HepG2 (cell line): ENCODE data around the gene TSHZ2. TPM values are rescaled to one million over a fixed set of nuclear protein-coding genes. Genes with fewer than 3 reads are reported as not detected.

Experiments used
- ATAC-seq: fragments of 200-7000 bp; cut with Tn5 transposase; 3 replicates; pipeline ENCODE4 v1.9.1; 2020; ENCODE audit warnings: mild to moderate bottlenecking, moderate library complexity
- BruUV-seq: library from RNA; stranded (reverse); fragments of 400-500 nt; replicated peaks from 2 replicates; lab custom pipeline; 2021; lab: Mats Ljungman, UMichigan
- CTCF ChIA-PET: fragments of 300-600 bp; formaldehyde crosslinking; extraction: SDS; loops from one replicate; lab custom pipeline; 2021; ENCODE audit warnings: low total read pairs, inconsistent platforms, low intra/inter-chr PET ratio; lab: Yijun Ruan, JAX
- POLR2A ChIA-PET: fragments of 350-600 bp; sonication (Branson Sonifier 250); formaldehyde crosslinking; loops from one replicate; lab custom pipeline; 2020; ENCODE audit warnings: antibody characterized with exemption, inconsistent platforms; lab: Yijun Ruan, JAX
- DNase-seq: peaks from one replicate; pipeline ENCODE4 v3.0.0-alpha.2; 2015; ENCODE audit warnings: low spot score
- FAIRE-seq: peaks from 3 replicates; lab custom pipeline; 2011; peaks lifted over from hg19 to GRCh38; lab: Jason Lieb, UNC
- H2AFZ ChIP-seq: one replicate; pipeline ENCODE4 v1.6.1; 2011; ENCODE audit warnings: low read length, inconsistent platforms
- H3K27ac ChIP-seq: fragments of 300-600 bp; 3 replicates; pipeline ENCODE4 v1.8.0; 2011; ENCODE audit warnings: mixed run types, mild to moderate bottlenecking, mixed read lengths, low read length, inconsistent platforms; ENCODE audit not compliant: insufficient read depth; ENCODE audit errors: extremely low read length
- H3K27me3 ChIP-seq, 2 experiments: fragments of 200-600 bp in 1 of 2; 2 replicates in 1 of 2; 3 replicates in 1 of 2; pipeline versions ENCODE4 v1.6.0 to v1.8.0; 2011; ENCODE audit warnings: low read length in 2 of 2, mild to moderate bottlenecking in 2 of 2, moderate library complexity in 2 of 2, inconsistent platforms in 1 of 2; ENCODE audit not compliant: insufficient read depth in 2 of 2, control insufficient read depth in 1 of 2
- H3K36me3 ChIP-seq, 2 experiments: fragments of 200-600 bp in 1 of 2; replicated peaks in 1 of 2; 2 replicates in 1 of 2; 3 replicates in 1 of 2; pipeline versions ENCODE4 v1.5.1 to v1.8.0; 2011; ENCODE audit warnings: low read length in 2 of 2, inconsistent platforms in 1 of 2; ENCODE audit not compliant: insufficient read depth in 2 of 2, control insufficient read depth in 1 of 2
- H3K4me1 ChIP-seq: 2 replicates; pipeline ENCODE4 v1.5.1; 2012; ENCODE audit warnings: low read length, inconsistent platforms; ENCODE audit not compliant: insufficient read depth
- H3K4me2 ChIP-seq: 2 replicates; pipeline ENCODE4 v1.6.0; 2011; ENCODE audit warnings: low read depth, low read length, inconsistent platforms
- H3K4me3 ChIP-seq, 3 experiments: fragments of 200-600 bp in 1 of 3; sonication (generic), shearing (Covaris generic) in 1 of 3; replicated peaks in 1 of 3; 2 replicates each; pipeline ENCODE4 v1.5.1; 2011 to 2016; ENCODE audit warnings: low read length in 3 of 3, inconsistent platforms in 2 of 3, low read depth in 2 of 3, mild to moderate bottlenecking in 2 of 3, control low read depth in 1 of 3, mixed read lengths in 1 of 3; ENCODE audit not compliant: insufficient read depth in 1 of 3
- H3K79me2 ChIP-seq: one replicate; pipeline ENCODE4 v1.6.1; 2011; ENCODE audit warnings: low read length, inconsistent platforms; ENCODE audit not compliant: insufficient read depth
- H3K9ac ChIP-seq: 2 replicates; pipeline ENCODE4 v1.6.0; 2011; ENCODE audit warnings: mild to moderate bottlenecking, low read depth, low read length, inconsistent platforms; ENCODE audit not compliant: insufficient read depth
- H3K9me3 ChIP-seq: 2 replicates; pipeline ENCODE4 v1.5.1; 2012; ENCODE audit warnings: mild to moderate bottlenecking, low read length
- H4K20me1 ChIP-seq: 2 replicates; pipeline ENCODE4 v1.6.0; 2011; ENCODE audit warnings: inconsistent platforms, mild to moderate bottlenecking, low read length, moderate library complexity; ENCODE audit not compliant: insufficient read depth
- KMT2A ChIP-seq: sonication (generic); formaldehyde crosslinking; IDR thresholded peaks from 2 replicates; pipeline ENCODE4 v1.4.0; 2020; ENCODE audit warnings: missing genetic modification reagents
- RFX5 ChIP-seq: IDR thresholded peaks from 2 replicates; pipeline ENCODE4 v1.6.1; 2011; ENCODE audit warnings: low read depth, low read length, improper control_type of control experiment
- WGBS: methylation state at CpG from one replicate; pipeline ENCODE4 v1.1.6; 2017; ENCODE audit warnings: low lambda C conversion rate; 5-methylcytosine and 5-hydroxymethylcytosine counted together
- in situ Hi-C: cut with HindIII; loops from 2 replicates; pipeline ENCODE4 v1.10.0; 2017; ENCODE audit warnings: low pct_unique_long_range_greater_than_20kb; ENCODE audit not compliant: extremely low pct_ligation_motif_present
- intact Hi-C: fragments of 100-400 bp; cut with micrococcal nuclease; formaldehyde crosslinking; loops from one replicate; pipeline ENCODE4 v1.10.0; 2022; ENCODE audit not compliant: unreplicated experiment
- polyA plus RNA-seq, 8 experiments: library from polyadenylated mRNA; depleted of rRNA in 3 of 8; stranded (reverse) in 7 of 8; unstranded in 1 of 8; fragments of >200 nt; fragmentation: Illumina TruSeq in 4 of 8; extraction: Trizol in 4 of 8; gene quantifications; 2 replicates each; pipeline versions ENCODE4 v1.2.1 to v1.2.3, GENCODE V29; 2011 to 2016; ENCODE audit warnings: low read depth in 4 of 8, missing spikeins in 1 of 8, mixed read lengths in 1 of 8; ENCODE audit not compliant: insufficient read depth in 1 of 8
- total RNA-seq, 5 experiments: library from RNA; depleted of rRNA; stranded (reverse); fragments of >200 nt; fragmentation: Illumina TruSeq; extraction: Trizol; gene quantifications; 2 replicates each; pipeline ENCODE4 v1.2.3, GENCODE V29; 2016; ENCODE audit warnings: low read depth in 1 of 5
- TF ChIP-seq, protein P1 (sequence below): sonication (generic); formaldehyde crosslinking; IDR thresholded peaks from 2 replicates; pipeline ENCODE4 v1.4.0; 2020; ENCODE audit warnings: mild to moderate bottlenecking, missing genetic modification reagents
- TF ChIP-seq, protein P2 (sequence below): sonication (generic); formaldehyde crosslinking; IDR thresholded peaks from 2 replicates; pipeline ENCODE4 v1.5.0; 2020; ENCODE audit warnings: missing genetic modification reagents, mild to moderate bottlenecking, borderline replicate concordance
- TF ChIP-seq, protein P3 (sequence below): sonication (generic); formaldehyde crosslinking; conservative IDR thresholded peaks from 2 replicates; pipeline ENCODE4 v1.4.0; 2020; ENCODE audit warnings: mild to moderate bottlenecking, missing genetic modification reagents, moderate library complexity
- TF ChIP-seq, protein P4 (sequence below): sonication (generic); formaldehyde crosslinking; IDR thresholded peaks from 2 replicates; pipeline ENCODE4 v1.4.0; 2020; ENCODE audit warnings: missing genetic modification reagents
- TF ChIP-seq, protein P5 (sequence below): sonication (generic); formaldehyde crosslinking; IDR thresholded peaks from 2 replicates; pipeline ENCODE4 v1.5.0; 2020; ENCODE audit warnings: missing genetic modification reagents
- TF ChIP-seq, protein P6 (sequence below), 2 experiments: sonication (generic) in 1 of 2; formaldehyde crosslinking in 1 of 2; IDR thresholded peaks; 2 replicates each; pipeline versions ENCODE4 v1.4.0 to v1.6.1; 2018 to 2020; ENCODE audit warnings: missing genetic modification reagents in 2 of 2, borderline replicate concordance in 1 of 2, low read depth in 1 of 2, mild to moderate bottlenecking in 1 of 2, missing biosample characterization in 1 of 2

Gene TSHZ2
- total and polyA plus RNA-seq, 2 of the 13 experiments (the other 11 are each of a cell fraction or from before 2014, with no cell fraction given) = 0.01 TPM; not detected in 1

DNA sequence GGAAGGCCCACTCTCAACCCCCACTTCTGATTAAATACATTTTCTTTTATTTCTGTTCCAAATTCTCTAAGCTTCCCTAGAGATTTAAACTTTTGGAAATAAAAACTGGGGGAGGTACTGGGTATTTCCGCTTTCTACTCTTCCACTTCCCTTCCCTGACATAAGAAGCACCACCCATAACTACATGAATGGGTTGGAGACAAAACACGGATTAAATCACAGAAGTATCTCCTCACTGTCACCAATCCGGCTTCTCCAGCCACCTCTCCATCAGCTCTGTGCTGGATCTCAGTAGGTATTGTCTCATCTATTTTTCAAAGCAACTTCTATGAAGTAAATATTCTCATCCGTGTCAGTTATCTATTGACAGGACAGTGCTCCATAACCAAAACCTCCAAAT, 150.7 kb downstream of the TSHZ2 start:
- TF ChIP-seq, protein P1, sequence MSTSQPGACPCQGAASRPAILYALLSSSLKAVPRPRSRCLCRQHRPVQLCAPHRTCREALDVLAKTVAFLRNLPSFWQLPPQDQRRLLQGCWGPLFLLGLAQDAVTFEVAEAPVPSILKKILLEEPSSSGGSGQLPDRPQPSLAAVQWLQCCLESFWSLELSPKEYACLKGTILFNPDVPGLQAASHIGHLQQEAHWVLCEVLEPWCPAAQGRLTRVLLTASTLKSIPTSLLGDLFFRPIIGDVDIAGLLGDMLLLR = no peak
- Histone ChIP-seq H3K4me1 (no peaks in the 10 kb centered on the region), H4K20me1 (no peaks in the 10 kb centered on the region), H3K36me3 (no peaks in the 10 kb centered on the region), H3K4me3 (no peak overlapping the region), H3K9ac (no peak overlapping the region), H3K27ac (no peak overlapping the region), H3K9me3 (no peaks in the 10 kb centered on the region), H3K79me2 (no peaks in the 10 kb centered on the region), H2AFZ (no peak overlapping the region), H3K27me3 (no peaks in the 10 kb centered on the region), H3K4me2 (no peak overlapping the region)
- ChIA-PET POLR2A (no interaction called here), CTCF (no interaction called here)
- BruUV-seq = no TSS peak
- FAIRE-seq (no peak), ATAC-seq (no peak), DNase-seq (no peak)
- intact Hi-C loops (no loop called here), in situ Hi-C loops (no loop called here)
- WGBS = 21% methylated on average over 4 of the region's 4 CpGs

DNA sequence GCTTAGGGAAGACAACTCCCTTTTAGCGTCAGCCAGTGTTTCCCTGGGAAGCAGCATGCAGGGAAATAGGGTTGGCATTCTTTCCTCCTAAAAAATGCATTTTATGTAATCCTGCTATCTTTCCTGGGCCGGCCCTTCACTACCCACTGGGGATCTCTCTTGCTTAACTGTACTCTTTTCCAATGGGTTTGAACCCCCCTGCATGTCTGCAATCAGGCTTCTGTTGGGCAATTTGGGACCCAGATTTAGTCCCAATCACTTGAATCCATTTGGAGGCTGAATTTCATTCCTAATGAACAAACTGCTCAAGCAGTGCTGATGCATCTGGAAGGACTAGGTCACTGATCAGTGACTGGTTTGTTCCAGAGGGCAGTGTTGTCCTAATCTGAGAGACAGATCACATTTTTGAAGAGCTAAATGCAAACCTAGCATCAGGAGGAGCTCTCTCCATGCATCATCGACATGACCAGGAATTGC, 152.0 kb downstream of the TSHZ2 start:
- FAIRE-seq (no peak), ATAC-seq (no peak), DNase-seq (no peak)
- Histone ChIP-seq H4K20me1 (no peaks in the 10 kb centered on the region), H3K4me3 (no peak overlapping the region), H3K27me3 (no peaks in the 10 kb centered on the region), H3K27ac (no peak overlapping the region), H3K9ac (no peak overlapping the region), H3K4me1 (no peaks in the 10 kb centered on the region), H3K9me3 (no peaks in the 10 kb centered on the region), H2AFZ (no peak overlapping the region), H3K4me2 (no peak overlapping the region), H3K79me2 (no peaks in the 10 kb centered on the region), H3K36me3 (no peaks in the 10 kb centered on the region)
- intact Hi-C loops (no loop called here), in situ Hi-C loops (no loop called here)
- ChIA-PET POLR2A (no interaction called here), CTCF (no interaction called here)
- WGBS = 42% methylated on average over 3 of the region's 3 CpGs
- no TSS peak for BruUV-seq
- TF ChIP-seq, protein P2, sequence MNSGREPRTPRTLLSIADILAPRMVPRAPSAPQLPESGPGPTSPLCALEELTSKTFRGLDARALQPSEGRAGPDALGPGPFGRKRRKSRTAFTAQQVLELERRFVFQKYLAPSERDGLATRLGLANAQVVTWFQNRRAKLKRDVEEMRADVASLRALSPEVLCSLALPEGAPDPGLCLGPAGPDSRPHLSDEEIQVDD (CRISPR knock-in tag) = no peak
- TF ChIP-seq KMT2A (CRISPR knock-in tag) (no peak), RFX5 (no peak)
- TF ChIP-seq, protein P3, sequence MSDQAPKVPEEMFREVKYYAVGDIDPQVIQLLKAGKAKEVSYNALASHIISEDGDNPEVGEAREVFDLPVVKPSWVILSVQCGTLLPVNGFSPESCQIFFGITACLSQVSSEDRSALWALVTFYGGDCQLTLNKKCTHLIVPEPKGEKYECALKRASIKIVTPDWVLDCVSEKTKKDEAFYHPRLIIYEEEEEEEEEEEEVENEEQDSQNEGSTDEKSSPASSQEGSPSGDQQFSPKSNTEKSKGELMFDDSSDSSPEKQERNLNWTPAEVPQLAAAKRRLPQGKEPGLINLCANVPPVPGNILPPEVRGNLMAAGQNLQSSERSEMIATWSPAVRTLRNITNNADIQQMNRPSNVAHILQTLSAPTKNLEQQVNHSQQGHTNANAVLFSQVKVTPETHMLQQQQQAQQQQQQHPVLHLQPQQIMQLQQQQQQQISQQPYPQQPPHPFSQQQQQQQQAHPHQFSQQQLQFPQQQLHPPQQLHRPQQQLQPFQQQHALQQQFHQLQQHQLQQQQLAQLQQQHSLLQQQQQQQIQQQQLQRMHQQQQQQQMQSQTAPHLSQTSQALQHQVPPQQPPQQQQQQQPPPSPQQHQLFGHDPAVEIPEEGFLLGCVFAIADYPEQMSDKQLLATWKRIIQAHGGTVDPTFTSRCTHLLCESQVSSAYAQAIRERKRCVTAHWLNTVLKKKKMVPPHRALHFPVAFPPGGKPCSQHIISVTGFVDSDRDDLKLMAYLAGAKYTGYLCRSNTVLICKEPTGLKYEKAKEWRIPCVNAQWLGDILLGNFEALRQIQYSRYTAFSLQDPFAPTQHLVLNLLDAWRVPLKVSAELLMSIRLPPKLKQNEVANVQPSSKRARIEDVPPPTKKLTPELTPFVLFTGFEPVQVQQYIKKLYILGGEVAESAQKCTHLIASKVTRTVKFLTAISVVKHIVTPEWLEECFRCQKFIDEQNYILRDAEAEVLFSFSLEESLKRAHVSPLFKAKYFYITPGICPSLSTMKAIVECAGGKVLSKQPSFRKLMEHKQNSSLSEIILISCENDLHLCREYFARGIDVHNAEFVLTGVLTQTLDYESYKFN (CRISPR knock-in tag) = no peak
- TF ChIP-seq, protein P4, sequence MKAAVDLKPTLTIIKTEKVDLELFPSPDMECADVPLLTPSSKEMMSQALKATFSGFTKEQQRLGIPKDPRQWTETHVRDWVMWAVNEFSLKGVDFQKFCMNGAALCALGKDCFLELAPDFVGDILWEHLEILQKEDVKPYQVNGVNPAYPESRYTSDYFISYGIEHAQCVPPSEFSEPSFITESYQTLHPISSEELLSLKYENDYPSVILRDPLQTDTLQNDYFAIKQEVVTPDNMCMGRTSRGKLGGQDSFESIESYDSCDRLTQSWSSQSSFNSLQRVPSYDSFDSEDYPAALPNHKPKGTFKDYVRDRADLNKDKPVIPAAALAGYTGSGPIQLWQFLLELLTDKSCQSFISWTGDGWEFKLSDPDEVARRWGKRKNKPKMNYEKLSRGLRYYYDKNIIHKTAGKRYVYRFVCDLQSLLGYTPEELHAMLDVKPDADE (CRISPR knock-in tag) = no peak
- TF ChIP-seq, protein P5, sequence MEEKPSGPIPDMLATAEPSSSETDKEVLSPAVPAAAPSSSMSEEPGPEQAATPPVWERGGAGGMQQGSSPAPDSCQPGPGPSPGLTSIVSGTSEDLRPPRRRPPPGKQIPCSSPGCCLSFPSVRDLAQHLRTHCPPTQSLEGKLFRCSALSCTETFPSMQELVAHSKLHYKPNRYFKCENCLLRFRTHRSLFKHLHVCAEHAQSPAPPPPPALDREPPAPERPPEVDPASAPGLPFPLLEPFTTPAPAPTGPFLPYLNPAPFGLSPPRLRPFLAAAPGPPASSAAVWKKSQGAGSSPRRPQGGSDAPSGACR = no peak
- TF ChIP-seq, protein P6, sequence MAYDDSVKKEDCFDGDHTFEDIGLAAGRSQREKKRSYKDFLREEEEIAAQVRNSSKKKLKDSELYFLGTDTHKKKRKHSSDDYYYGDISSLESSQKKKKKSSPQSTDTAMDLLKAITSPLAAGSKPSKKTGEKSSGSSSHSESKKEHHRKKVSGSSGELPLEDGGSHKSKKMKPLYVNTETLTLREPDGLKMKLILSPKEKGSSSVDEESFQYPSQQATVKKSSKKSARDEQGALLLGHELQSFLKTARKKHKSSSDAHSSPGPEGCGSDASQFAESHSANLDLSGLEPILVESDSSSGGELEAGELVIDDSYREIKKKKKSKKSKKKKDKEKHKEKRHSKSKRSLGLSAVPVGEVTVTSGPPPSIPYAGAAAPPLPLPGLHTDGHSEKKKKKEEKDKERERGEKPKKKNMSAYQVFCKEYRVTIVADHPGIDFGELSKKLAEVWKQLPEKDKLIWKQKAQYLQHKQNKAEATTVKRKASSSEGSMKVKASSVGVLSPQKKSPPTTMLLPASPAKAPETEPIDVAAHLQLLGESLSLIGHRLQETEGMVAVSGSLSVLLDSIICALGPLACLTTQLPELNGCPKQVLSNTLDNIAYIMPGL (CRISPR knock-in tag; IDR thresholded peaks at IDR 0.05; ENCODE audit: borderline replicate concordance in 1 of 2, low read depth in 1 of 2) = no peak
